Measurements from ENCODE around the gene RCL1.
"Not testable (repeated sequence)": the region's sequence is repeated elsewhere in the genome, so short reads cannot be mapped to it uniquely, and the experiment has no call there.

Gene RCL1

DNA sequence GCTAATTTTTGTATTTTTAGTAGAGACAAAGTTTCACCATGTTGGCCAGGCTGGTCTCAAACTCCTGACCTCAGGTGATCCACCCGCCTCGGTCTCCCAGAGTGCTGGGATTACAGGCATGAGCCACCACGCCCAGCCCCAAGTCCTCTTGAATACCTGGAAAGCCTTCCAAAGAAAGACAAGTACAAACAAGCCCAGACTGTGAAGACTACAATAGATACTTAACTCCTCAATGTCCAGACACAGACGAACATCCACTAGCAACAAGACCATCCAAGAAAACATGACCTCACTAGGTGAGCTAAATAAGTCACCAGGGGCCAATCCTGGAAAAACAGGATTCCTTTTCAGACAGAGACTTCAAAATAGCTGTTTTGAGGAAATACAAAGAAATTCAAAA lies 9.6 kb upstream of the RCL1 start:
- FAIRE-seq; DNase-seq (ENCODE audit: low spot score): not testable (repeated sequence)

DNA sequence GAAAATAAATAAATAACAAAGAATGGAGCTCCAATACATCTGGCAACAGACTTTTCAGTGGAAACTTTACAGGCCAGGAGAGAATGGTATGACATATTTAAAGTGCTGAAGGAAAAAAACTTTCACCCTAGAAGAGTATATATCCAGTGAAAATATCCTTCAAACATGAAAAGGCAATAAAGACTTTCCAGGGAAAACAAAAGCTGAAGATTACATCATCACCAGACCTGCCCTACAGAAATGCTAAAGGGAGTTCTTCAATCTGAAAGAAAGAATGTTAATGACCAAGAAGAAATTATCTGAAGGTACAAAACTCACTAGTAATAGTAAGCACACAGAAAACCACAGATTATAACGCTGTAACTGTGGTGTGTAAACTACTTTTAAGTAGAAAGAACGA lies 8.3 kb upstream of the RCL1 start:
- no peak for DNase-seq (ENCODE audit: low spot score)
- FAIRE-seq: no peak

DNA sequence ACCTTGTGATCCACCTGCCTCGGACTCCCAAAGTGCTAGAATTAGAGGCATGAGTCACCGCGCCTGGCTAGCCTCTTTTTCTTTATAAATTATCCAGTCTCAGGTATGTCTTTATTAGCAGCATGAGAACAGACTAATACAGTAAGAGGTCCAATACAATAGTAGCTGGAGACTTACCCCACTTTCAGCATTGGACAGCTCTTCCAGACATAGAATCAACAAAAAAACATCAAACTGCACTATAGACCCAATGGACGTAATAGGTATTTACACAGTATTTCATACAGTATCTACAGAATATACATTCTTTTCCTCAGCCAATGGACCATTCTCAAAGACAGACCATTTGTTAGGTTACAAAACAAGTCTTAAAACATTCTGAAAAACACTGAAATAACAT lies 6.1 kb upstream of the RCL1 start:
- DNase-seq (ENCODE audit: low spot score) (no peak), FAIRE-seq (no peak)

DNA sequence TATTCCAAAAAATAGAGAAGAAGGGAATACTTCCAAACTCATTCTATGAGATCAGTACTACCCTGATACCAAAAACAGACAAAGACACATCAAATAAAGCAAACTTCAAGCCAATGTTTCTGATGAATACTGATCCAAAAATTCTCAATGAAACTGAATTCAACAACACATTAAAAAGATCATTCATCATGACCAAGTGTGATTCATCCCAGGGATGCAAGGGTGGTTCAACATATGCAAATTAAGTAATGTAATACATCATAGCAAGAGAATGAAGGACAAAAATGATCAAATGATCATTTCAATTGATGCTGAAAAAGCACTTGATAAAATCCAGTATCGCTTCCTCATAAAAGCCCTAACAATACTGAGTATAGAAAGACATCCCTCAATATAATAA lies 4.9 kb upstream of the RCL1 start:
- DNase-seq (ENCODE audit: low spot score) (no peak), FAIRE-seq (no peak)

DNA sequence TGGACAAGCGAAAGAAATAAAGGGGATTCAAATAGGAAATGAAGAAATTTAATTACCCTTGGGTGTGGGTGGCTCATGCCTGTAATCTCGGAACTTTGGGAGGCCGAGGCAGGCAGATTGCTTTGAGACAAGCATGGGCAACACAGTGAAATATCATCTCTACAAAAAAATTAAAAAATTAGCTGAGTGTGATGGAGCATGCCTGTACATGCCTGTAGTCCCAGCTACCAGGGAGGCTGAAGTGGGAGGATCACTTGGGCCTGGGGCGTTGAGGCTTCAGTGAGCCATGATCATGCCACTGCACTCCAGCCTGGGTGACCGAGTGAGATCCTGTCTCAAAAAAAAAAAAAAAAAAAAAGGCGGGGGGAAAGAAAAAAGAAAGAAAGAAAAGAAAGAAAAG lies 4.0 kb upstream of the RCL1 start:
- FAIRE-seq: no peak
- no peak for DNase-seq (ENCODE audit: low spot score)

DNA sequence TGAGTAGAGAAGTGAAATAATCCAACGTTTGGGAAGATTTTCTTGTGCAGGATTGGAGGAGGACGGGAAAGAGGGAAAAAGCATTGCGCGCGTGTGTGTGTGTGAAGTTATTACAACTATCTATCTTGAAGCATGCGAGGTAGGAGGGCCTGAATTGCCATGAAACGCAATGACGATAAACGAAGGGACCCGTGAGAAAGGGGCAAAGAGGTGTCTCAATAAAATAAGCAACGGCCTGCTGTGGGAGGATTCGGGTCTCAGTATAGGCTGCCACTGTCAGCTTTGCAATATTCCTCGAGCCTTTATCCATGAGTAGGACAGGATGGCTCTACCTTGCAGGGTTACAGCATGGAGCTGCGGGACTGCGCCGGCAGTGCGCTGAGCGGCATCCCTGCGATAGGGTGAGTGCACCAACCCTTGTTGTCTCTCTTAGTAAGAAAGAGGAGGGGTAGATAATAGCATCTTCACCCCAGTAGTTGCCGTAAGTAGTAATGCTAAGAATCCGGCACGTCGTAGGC lies 631 bp upstream of the RCL1 start:
- DNase-seq (ENCODE audit: low spot score) (no peak), FAIRE-seq (no peak)

DNA sequence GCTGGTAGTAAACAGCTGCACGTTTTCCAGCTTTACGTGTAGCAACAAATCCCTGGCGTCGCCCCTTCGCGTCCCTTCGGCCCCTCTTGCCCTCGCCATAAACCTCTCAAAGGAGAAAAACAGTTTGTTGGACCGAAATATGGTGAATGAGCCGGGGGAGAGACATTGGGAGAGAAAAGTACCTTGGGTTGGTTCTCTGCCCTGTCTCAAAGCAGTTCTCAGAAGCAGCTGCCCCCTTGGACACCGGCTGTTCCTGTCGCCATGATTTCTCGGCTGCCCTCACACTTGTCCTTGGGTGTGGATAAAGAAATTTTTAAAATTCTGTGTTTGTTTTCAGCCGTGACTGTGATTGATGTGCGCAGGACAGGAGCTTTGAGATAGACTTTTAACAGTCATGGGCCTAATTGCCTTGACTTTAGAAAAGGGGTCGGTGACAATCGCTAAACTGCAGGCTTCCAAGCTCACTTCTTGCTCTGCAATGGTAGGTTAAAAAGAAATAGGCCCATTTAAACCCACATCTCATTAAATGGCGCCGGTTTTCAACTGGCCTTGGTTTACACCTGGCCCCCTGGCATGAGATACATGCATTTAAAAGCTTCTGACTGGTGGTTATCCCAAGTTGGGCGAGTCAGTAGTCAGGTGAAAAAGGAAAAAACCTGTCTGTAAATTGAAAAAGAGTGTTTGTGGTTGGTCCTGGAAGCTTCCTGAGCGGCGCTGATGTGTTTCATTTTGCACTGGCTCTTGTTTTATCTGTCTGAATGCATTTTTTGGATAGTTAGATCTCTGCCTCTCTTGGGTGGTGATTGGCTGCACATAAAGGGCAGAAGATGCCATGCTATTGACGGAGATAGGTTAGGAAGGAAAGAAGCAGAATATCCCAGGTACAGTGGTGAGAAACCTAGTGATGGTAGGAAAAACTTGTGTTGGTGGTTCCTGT lies 983 bp downstream of the RCL1 start:
- no peak for DNase-seq (ENCODE audit: low spot score)
- FAIRE-seq: no peak

DNA sequence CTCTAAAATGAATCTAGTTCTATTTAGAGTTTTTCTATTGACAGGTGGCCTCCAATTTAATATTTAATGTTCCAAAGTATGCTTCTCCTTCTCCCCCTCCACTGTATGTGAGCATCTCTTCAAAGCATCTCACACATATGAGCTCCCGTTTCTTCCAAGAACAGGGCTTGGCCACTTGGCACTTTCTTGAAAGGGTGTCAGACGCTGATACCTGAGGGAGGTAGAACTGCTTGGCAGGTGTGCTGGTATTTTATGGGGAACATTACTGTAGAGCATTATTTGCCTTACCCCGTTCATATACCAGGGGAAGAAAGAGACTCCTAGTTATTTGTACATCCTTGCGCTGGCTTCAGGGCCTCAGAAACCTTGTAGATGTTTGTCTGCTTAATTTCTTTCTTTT lies 1.9 kb downstream of the RCL1 start:
- DNase-seq (ENCODE audit: low spot score) (no peak), FAIRE-seq (no peak)

DNA sequence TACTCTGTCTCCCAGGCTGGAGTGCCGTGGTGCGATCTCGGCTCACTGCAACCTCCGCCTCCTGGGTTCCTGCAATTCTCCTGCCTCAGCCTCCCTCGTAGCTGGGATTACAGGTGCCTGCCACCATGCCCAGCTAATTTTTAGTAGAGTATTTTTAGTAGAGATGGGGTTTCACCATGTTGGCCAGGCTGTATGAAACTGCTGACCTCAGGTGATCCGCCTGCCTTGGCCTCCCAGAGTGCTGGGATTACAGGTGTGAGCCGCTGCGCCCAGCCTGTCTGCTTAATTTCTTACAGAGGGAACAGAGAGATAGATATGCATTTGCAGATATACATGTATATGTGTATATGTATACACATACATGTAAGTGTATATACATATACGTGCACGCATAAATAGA lies 2.4 kb downstream of the RCL1 start:
- DNase-seq (ENCODE audit: low spot score); FAIRE-seq: not testable (repeated sequence)

DNA sequence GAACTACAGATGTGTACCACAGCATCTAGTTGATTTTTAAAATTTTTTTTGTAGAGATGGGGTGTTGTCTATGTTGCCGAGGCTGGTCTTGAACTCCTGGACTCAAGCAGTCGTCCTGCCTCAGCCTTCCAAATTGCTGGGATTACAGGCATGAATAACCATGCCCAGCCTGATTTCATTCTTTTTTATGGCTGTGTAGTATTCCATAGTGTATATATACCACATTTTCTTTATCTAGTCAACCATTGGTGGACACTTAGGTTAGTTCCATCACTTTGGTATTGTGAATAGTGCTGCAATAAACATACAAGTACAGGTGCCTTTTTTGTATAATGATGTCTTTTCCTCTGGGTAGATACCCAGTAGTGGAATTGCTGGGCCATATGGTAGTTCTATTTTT lies 3.8 kb downstream of the RCL1 start:
- FAIRE-seq (no peak), DNase-seq (ENCODE audit: low spot score) (no peak)

DNA sequence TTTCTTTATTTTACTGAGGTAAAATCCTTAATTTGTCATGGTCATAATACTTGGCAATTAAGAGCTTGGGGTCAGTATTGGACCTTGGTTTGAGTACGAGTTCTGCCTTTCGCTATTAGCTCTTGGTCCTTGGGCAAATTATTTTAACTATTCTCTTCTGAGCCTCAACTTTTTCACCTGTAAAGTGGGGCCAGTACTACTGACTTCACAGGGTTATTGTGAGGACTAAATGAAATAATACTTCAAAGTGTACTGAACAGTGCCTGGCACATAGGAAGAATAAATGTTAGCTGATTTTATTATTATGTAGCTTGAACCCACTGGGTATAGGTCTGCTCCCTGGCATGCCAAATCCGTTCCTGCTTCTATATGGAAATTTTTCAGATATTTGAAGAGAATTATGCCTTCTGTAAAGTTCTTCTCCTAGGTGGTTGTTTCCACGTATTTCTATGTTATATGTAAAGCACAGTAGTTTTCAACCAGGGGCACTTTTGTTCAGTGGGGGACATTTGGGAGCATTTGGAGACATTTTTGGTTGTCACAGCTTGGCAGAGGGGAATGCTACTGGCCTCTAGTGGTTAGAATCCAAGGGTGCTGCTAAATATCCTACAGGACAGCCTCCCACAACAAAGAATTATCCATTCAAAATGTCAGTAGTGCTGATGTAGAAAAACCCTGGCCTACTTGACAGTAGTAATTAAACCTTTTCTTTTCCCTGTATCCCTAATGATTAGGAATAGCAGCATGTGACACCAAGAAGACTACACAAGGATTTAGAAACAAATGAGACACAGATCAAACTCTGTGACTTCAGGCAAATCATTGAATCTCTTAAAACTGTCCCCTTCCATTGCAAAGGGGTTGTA lies 4.5 kb downstream of the RCL1 start:
- DNase-seq (ENCODE audit: low spot score): peak; percentile 19
- no peak for FAIRE-seq

DNA sequence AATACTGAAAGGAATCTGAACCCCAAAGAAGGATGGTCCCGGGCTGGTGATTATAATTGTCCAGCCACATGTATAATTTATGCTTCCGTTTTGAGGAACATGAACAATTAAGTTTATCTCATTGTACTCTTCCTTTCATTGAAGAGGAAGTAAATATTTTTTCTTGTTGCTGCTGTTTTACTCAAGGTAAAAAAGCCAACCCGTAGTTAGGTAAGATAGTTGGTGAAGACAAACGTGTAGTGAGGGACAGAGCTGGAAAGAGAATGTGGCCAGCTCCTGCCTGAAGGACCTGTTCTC lies 5.1 kb downstream of the RCL1 start:
- FAIRE-seq (no peak), DNase-seq (ENCODE audit: low spot score) (no peak)

DNA sequence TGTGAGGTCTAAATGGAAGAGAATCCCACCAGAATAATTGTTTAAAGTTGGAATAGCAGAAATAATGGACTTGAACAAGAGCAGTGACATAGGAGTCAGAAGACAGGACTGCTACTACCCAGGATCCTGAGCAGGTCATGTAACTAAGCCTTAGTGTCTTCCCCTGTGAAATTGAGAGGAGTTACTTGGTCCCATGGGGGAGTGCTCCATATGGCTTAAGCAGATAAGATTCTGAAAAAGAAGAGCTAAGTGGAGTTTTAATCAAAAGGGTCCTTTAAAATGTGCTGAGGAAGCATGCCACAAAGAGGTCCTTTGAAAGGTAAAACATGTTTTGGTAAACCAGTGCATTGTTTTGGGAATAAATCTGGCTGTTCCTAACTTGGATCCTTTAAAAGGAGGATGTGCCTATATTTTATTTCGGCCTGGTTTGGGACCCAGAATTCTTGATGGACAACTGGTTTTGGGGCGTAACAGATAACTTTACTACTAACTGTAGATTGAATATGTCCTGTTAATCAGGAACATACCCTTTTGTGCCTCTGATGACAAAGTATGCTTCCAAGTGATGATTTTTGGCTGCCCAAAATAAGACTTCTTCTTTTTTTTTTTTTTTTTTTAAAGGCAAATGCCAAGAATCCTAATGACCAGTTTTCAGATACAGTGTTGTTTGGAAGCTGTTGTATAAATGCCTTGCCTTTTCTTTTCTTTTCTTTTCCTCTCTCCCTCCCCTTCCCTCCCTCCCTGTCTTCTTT lies 5.7 kb downstream of the RCL1 start:
- no peak for FAIRE-seq
- DNase-seq (ENCODE audit: low spot score): no peak

DNA sequence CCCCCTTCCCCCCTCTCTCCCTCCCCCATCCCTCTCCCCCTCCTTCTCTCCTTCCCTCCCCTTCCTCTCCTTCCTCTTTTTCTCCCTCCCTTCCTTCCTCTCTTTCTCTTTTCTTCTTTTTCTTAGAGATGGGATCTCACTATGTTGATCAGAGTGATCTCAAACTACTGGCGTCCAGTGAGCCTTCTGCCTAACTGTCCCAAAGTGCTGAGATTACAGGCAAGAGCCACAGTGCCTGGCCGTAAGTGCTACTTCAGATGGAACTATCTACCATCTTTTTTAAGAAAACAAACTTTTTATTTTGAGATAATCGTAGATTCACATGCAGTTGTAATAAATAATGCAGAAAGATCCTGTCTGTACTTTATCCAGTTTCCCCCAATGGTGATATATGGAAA lies 6.3 kb downstream of the RCL1 start:
- FAIRE-seq (no peak), DNase-seq (ENCODE audit: low spot score) (no peak)

DNA sequence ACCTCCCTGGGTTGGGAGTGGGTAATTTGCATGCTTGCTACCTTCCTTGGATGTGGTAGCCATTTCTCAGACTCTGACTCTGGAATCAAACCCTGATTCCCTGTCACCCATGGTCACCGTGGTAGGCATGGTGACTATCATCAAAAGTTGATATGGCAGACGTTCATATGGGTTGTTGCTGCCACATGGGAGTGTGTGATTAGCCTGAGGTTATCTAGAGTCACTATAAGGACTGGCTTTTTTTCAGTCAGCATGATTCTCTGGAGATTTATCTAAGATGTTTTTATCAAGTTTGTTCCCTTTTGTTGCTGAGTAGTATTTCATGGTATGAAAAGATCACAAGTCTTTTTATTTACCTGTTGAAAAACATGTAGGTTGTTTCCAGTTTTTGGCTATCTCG lies 7.0 kb downstream of the RCL1 start:
- DNase-seq (ENCODE audit: low spot score): no peak
- FAIRE-seq: no peak

DNA sequence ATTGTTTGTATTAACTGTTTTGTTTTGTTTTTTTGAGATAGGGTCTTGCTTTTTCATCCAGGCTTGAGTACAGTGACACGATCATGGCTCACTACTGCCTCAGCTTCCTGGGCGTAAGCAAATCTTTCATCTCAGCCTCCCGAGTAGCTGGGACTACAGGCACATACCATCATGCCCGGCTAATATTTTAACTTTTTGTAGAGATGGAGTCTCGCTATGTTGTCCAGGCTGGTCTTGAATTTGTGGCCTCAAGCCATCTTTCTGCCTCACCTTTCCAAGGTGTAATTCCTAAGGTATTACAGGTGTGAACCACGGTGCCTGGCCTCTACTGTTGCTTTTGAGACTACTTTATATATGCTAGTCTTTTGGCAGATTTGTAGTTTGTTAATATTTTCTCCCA lies 8.4 kb downstream of the RCL1 start:
- DNase-seq (ENCODE audit: low spot score) (no peak), FAIRE-seq (no peak)

DNA sequence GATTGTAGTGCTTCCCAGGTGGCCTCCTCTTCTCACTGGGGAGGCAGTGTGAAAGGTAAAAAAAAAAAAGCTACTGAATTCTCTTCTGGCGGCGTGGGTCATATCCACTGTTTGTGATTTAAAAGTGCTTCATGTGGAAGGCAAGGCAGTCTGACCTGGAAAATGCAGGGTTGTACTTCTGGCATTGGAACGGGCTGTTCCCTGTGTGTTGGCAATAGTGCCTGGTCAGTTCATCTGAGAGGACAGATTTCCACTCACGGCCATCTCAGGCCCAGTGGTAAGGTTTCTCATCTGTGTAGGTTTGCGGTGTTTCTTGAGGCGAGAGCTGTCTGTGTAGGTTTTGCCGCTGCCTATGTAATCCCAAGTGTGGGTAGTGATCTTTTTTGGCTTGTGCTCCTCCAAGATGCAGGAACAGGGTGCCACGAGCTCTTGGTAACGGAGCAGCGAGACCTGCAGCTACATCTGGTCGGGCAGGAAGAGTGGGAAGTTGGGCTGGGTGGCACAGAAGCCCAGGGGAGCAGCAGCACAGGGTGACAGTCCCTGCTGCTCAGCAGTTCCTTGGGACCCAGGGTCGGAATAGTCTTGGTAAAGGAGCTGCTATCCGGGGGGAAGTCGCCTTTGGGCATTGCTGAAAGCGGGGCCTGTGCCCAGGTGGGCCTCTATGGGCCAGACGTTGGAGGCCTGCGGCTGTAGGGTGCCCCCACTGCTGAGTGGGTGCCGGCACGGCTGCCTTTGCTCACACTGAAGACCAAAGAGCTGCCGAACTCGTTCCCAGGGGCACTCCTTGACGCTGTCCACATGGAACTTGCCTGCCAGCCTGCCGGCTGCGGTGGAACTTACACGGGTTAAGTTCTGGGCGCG lies 11.2 kb downstream of the RCL1 start:
- FAIRE-seq (no peak), DNase-seq (ENCODE audit: low spot score) (no peak)

DNA sequence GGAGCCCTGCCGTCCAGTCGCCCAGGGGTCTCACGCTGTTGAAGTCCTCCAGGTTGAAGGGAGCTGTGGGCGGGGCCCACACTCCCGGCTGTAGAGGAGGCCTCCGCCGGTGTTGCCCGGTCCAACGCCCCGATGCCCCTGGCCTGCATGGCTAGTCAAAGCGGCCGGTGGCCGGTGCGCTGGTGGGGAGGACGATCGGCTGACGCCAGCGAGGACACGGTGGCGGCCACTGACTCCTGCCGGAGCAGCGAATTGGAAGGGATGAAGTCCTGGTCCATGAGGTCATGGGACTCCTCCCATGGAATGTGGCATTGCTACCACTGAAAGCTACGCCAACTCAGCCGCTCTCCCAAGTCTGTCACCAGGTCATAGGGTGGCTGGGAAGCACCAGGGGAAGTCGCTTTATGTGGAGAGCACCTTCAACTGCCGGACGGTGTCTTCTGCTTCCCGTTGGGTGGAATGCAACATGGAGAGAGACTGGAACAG lies 11.8 kb downstream of the RCL1 start:
- DNase-seq (ENCODE audit: low spot score) (no peak), FAIRE-seq (no peak)

DNA sequence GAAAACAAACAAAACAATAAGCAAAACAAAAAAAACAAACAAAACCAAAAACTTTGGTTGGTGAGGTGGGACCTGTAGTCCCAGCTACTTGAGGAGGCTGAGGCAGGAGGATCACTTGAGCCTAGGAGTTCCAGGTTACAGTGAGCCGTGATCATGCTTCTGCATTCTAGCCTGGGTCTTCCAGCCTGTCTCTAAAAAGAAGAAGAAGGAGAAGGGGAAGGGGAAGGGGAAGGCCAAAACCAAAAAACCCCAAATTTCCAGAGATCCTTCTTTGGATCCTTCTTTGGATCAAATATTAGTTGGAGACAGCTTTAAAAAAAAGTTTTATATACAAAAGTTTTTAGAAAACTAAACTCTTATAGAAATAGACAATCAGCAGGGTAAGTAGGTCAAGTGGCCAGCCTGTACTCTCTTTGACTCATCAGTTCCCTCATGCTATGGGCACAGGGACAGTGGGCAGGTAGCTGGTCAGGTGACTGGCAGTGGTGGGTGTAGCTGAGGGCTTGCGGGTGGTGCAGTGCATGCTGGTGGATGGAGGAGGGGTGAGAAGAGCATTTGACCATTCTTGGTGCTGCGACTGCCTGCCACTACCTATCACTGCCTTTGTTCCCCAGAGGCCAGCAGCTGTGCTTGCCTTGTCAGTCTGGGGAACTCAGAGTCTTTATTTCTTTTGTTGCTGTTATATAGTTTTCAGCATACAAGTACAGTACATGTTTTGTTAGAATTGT lies 12.6 kb downstream of the RCL1 start:
- no peak for FAIRE-seq
- no peak for DNase-seq (ENCODE audit: low spot score)

DNA sequence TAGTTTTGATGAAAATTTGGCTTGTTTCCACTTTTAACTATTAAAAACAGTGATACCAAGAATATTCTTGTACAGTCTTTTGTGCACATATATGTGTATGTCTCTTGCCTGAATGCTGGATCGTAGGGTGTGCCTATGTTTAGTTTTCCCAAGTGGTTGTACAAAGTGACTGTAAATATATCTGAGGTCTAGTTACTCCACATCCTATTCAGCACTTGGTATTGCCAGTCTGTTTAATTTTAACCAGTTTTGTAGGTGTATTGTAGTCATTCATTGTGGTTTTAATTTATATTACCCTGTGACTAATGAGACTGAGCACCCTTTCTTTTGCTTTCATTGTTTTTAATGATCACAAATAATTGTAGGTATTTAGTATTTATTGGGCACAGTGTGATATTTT lies 17.8 kb downstream of the RCL1 start:
- no peak for FAIRE-seq
- no peak for DNase-seq (ENCODE audit: low spot score)

Data from urothelium cell line (cell line).